ENCODE results near the gene TMEM200A. TPM values are rescaled to one million over a fixed set of nuclear protein-coding genes. Genes with fewer than 3 reads are reported as not detected.

The TMEM200A gene
- total and polyA plus RNA-seq, 8 donors, result 0.23 to 8.8 (median 1.3) TPM; not detected in 2

GRCh38 chr6:130466748-130467061, 100.9 kb downstream of the TMEM200A start:
- DNase-seq, result no peak
- Histone ChIP-seq H3K9me3 (no peaks in the 10 kb centered on the region), H3K27me3 (no peaks in the 10 kb centered on the region), H3K4me3 (no peak overlapping the region), H3K27ac (no peak overlapping the region), H3K36me3 (no peaks in the 10 kb centered on the region), H3K4me1 (no peaks in the 10 kb centered on the region)
- intact Hi-C loops (cut with DNase I; ENCODE audit: low total_unique reads), result no loop called here
- WGBS, 5 donors, result 67 to 72% (median 70%) methylated on average over 5 of the region's 5 CpGs
- TF ChIP-seq EP300 (IDR thresholded peaks at IDR 0.05) (no peak), CTCF (IDR thresholded peaks at IDR 0.05) (no peak), POLR2AphosphoS5 (IDR thresholded peaks at IDR 0.05) (no peak), POLR2A (IDR thresholded peaks at IDR 0.05) (no peak)

GRCh38 chr6:130467146-130468050, 101.6 kb downstream of the TMEM200A start:
- DNase-seq, result no peak
- H3K4me1 ChIP-seq, result no peaks in the 10 kb centered on the region
- no peaks in the 10 kb centered on the region for H3K36me3 ChIP-seq
- TF ChIP-seq POLR2A (IDR thresholded peaks at IDR 0.05), result no peak
- TF ChIP-seq POLR2AphosphoS5 (IDR thresholded peaks at IDR 0.05), result no peak
- TF ChIP-seq CTCF (IDR thresholded peaks at IDR 0.05), result no peak
- no peak for TF ChIP-seq EP300 (IDR thresholded peaks at IDR 0.05)
- intact Hi-C loops (cut with DNase I; ENCODE audit: low total_unique reads), result no loop called here
- 58 to 81% (median 75%) methylated on average over 1 of the region's 1 CpG for WGBS, 5 donors
- no peaks in the 10 kb centered on the region for H3K27me3 ChIP-seq
- no peaks in the 10 kb centered on the region for H3K9me3 ChIP-seq
- no peak overlapping the region for H3K27ac ChIP-seq
- H3K4me3 ChIP-seq, result no peak overlapping the region

GRCh38 chr6:130470766-130471165, 104.9 kb downstream of the TMEM200A start:
- Histone ChIP-seq H3K27ac (no peak overlapping the region), H3K36me3 (no peaks in the 10 kb centered on the region), H3K4me3 (no peak overlapping the region), H3K27me3 (no peaks in the 10 kb centered on the region), H3K4me1 (no peaks in the 10 kb centered on the region), H3K9me3 (peaks cover 0 to 6% (median 0%) of the 10 kb centered on the region in 4 donors)
- intact Hi-C loops (cut with DNase I; ENCODE audit: low total_unique reads), result no loop called here
- TF ChIP-seq POLR2AphosphoS5 (IDR thresholded peaks at IDR 0.05) (no peak), CTCF (IDR thresholded peaks at IDR 0.05) (no peak), EP300 (IDR thresholded peaks at IDR 0.05) (no peak), POLR2A (IDR thresholded peaks at IDR 0.05) (no peak)
- 66 to 83% (median 75%) methylated on average over 7 of the region's 7 CpGs for WGBS, 5 donors
- DNase-seq, result no peak

- H3K4me1 ChIP-seq, result no peaks in the 10 kb centered on the region
- no peak overlapping the region for H3K4me3 ChIP-seq
- no peak for TF ChIP-seq EP300 (IDR thresholded peaks at IDR 0.05)
- no peak for TF ChIP-seq POLR2AphosphoS5 (IDR thresholded peaks at IDR 0.05)
- TF ChIP-seq POLR2A (IDR thresholded peaks at IDR 0.05), result no peak
- no peak for TF ChIP-seq CTCF (IDR thresholded peaks at IDR 0.05)
- no peak for DNase-seq
- no peaks in the 10 kb centered on the region for H3K36me3 ChIP-seq
- intact Hi-C loops (cut with DNase I; ENCODE audit: low total_unique reads), result no loop called here
- H3K27me3 ChIP-seq, result no peaks in the 10 kb centered on the region
- H3K27ac ChIP-seq, result no peak overlapping the region
- WGBS, 5 donors, result 68 to 87% (median 80%) methylated on average over 5 of the region's 5 CpGs
- H3K9me3 ChIP-seq, result peaks cover 0 to 6% (median 0%) of the 10 kb centered on the region in 4 donors
Measured at GRCh38 chr6:130473886-130474285, 108.1 kb downstream of the TMEM200A start.

All from stomach (tissue), 9 donors.